ENCODE results near the gene MAGED4B.
"Not testable (repeated sequence)": the region's sequence is repeated elsewhere in the genome, so short reads cannot be mapped to it uniquely, and the experiment has no call there.

MAGED4B gene, protein sequence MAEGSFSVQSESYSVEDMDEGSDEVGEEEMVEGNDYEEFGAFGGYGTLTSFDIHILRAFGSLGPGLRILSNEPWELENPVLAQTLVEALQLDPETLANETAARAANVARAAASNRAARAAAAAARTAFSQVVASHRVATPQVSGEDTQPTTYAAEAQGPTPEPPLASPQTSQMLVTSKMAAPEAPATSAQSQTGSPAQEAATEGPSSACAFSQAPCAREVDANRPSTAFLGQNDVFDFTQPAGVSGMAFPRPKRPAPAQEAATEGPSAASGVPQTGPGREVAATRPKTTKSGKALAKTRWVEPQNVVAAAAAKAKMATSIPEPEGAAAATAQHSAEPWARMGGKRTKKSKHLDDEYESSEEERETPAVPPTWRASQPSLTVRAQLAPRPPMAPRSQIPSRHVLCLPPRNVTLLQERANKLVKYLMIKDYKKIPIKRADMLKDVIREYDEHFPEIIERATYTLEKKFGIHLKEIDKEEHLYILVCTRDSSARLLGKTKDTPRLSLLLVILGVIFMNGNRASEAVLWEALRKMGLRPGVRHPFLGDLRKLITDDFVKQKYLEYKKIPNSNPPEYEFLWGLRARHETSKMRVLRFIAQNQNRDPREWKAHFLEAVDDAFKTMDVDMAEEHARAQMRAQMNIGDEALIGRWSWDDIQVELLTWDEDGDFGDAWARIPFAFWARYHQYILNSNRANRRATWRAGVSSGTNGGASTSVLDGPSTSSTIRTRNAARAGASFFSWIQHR

DNA sequence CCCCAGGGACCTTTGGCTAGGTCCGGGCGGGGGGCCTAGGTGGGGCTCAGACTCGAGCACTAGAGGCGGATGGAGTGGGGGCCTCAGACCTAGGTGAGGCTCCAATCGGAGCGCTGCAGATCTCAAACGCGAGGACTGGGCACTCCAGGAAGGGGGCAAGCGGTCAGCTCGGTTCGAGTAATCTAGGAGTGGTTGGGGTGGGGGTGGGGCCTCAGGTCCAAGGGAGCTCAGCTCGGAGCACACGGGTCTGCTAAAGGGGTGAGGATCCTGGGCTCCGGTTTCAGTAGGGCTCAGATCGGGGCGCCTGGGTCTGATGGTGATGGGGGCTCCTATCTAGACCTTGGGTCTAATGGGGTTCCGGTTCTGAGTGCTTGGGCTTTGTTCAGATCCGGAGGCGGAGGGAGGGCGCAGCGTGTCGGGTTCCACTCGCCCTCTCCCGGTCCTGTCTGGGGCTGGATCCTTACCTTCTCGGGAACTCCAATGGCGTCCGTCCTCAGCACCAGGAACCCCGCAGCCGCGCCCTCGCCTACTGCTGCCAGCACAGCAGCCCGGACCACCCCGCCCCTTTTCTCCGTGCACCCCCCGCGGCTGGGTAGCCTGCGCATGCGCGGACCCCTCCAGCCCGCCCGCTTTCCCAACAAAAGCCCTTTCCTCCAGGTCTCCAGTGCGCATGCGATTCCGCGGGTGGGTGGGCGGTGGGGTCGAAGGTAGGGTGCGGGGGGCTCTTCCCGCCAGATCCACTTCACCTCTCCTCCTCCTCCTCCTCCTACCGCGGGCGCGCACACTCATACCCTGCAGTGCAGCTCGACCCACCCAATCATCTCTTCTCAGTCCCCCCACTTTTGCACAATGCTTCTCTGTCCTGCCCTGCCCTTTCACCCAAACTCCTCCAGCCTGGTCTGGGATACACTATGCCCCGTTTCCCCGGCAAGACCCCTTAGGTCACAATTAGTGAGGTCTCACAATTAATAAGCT is at the start of gene MAGED4B:
Gene MAGED4B (minus strand): TSS at position 518 of the 975 bp plus-strand sequence. CDS start 1,011 bp downstream, outside the sequence.
- FAIRE-seq = not testable (repeated sequence)

DNA sequence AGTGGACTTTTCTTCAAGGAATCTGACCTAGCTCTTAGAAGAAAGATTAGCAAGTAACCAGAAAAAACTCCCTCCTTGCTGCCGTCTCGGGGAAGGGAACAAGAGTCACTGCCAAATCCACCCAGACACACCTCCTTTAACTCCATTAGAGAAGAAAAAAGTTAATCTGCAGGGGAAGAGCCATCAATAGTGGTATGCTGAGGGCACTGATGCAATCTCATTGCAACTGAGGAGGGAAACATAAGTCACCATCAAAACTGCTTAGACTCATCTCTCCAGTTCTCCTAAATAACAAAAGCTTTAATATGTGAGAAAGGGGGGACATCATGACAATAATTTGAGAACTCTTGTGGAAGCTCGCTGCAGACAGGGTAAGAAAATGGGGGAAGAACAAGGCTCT is 49.3 kb upstream of the MAGED4B start:
- DNase-seq (ENCODE audit: low spot score) (no peak), FAIRE-seq (no peak)

More for the DNA sequence above, at the start of gene MAGED4B:
- DNase-seq (ENCODE audit: low spot score) = not testable (repeated sequence)

DNA sequence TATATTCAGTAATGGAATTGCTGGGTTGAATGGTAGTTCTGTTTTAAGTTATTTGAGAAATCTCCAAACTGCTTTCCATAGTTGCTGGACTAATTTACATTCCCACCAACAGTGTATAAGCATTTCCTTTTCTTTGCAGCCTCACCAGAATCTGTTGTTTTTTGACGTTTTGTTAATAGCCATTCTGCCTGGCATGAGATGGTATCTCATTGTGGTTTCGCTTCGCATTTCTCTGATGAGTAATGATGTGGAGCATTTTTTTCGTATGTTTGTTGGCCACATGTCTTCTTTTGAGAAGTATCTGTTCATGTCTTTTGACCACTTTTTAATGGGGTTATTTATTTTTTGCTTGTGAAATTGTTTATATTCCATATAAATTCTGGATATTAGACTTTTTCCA is 13.6 kb upstream of the MAGED4B start:
- FAIRE-seq = peak; percentile 16
- no peak for DNase-seq (ENCODE audit: low spot score)

DNA sequence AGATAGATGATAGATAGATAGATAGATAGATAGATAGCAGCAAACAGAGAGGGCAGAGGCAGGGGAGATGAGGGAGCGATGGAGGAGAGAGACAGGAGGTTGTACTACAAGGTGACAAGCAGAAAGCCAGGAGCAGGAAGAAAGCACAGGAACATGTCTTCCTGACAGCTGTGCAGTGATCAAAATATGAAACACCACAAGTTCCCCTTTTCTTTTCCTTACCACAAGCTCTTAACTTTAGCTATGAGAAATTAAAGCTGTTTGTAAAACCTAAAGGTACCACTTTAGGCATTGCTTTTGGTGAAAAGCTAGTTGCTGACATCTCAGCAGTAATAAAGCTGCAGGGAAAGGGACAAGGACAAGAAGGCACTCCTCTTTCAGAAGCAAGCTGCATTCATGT is 9.1 kb upstream of the MAGED4B start:
- no peak for DNase-seq (ENCODE audit: low spot score)
- FAIRE-seq = no peak

DNA sequence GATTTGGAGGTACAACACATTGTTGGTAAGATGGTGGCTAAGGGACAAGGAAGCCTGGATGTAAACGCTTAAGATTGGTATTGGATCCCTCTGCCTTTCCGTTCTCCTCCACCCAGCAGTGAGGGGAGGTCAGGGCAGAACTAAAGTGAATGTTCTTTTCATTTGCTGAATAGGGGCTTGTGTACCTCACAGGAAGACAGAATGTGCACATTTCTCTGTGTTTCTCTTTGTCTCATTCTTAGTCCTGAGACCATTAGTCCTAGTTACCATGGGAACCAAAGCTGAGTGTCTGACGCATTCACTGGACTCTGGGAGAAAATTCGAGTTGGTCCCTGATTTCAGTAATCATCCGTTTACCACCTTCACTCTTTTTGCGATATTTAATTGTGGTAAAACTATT is 26.7 kb downstream of the MAGED4B start:
- FAIRE-seq; DNase-seq (ENCODE audit: low spot score): not testable (repeated sequence)

DNA sequence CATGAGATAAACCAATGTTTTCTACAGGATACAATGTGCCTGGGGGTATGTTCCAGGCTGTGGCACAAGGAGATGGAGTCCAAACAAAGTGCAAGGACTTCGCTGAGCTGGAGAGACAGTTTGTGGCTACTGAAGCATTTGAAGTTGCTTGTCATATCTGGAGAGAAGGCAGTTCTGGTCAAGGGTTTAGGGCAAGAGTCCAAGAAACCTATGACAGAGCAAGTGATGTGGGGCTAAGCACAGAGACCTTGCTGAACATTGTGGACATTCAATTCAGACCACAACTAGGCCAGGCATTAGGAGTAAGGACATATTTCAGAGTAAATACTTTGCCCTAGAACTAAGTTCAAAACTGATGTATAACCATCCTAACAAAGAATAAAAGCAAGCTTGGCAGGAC is 34.8 kb downstream of the MAGED4B start:
- FAIRE-seq (no peak), DNase-seq (ENCODE audit: low spot score) (no peak)

DNA sequence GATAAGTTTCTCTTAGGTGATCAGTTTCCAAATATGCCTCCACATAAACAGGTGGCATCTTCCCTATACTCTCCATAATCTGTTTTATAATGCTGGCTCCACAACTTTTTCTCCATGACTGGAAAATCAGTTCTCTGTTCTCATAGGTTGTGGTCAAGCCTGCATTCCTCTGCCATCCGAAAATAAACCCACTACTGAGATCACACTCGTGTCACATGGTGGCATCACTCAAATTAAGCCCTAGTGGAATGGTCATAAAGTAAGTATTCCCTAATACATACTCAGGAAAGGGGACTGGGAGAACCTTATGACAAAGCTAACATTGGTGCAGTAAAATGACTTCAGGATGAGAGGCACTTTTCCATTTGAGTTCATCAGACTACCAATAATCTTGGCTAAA is 37.6 kb downstream of the MAGED4B start:
- DNase-seq (ENCODE audit: low spot score) (no peak), FAIRE-seq (no peak)

DNA sequence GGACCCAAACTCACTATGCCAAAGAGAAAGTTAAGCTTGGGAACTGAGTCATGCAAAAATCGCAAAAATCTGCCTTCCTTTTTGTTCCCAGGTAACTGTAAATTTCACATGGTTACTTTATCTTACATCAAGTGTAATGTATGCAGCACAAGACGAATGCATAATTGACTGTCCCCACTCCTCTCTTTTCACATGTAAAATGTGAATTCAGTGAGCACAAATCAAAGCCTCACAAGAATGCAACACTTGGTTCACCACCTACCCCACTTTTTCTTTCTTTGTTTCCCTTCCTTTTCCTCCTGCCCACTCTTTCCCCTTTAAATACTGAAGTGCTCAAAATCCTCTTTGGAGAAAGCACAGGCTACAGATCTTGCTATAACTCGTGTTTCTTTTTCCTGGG is 53.2 kb downstream of the MAGED4B start:
- FAIRE-seq (no peak), DNase-seq (ENCODE audit: low spot score) (no peak)

Measured in RCC 7860 (cell line).